NT2/D1 (cell line): ENCODE data around the gene FAXC.

Source experiments
- DNase-seq: peaks from one replicate; pipeline ENCODE4 v3.0.0-alpha.2; 2011; ENCODE audit warnings: low read depth, low spot score
- H3K27me3 ChIP-seq: 2 replicates; pipeline ENCODE4 v1.6.0; 2011; ENCODE audit warnings: mild to moderate bottlenecking; ENCODE audit not compliant: insufficient read length, insufficient read depth
- H3K36me3 ChIP-seq: 2 replicates; pipeline ENCODE4 v1.6.1; 2011; ENCODE audit warnings: mild to moderate bottlenecking, low read length, mixed read lengths; ENCODE audit not compliant: insufficient read depth, insufficient read length
- H3K4me1 ChIP-seq: 2 replicates; pipeline ENCODE4 v1.5.1; 2011; ENCODE audit not compliant: insufficient read depth, insufficient read length
- H3K4me3 ChIP-seq: 2 replicates; pipeline ENCODE4 v1.5.1; 2011; ENCODE audit warnings: low read depth; ENCODE audit not compliant: insufficient read length
- H3K9ac ChIP-seq: 2 replicates; pipeline ENCODE4 v1.6.0; 2011; ENCODE audit warnings: low read depth; ENCODE audit not compliant: insufficient read length
- H3K9me3 ChIP-seq: 2 replicates; pipeline ENCODE4 v1.5.1; 2011; ENCODE audit warnings: mild to moderate bottlenecking, low read length; ENCODE audit not compliant: insufficient read depth
- SUZ12 ChIP-seq: IDR thresholded peaks from 2 replicates; pipeline ENCODE4 v1.6.1; 2011; ENCODE audit not compliant: insufficient read length, insufficient read depth; ENCODE audit errors: extremely low read depth
- YY1 ChIP-seq: IDR thresholded peaks from 2 replicates; pipeline ENCODE4 v1.6.1; 2011; ENCODE audit not compliant: insufficient read length, insufficient read depth
- ZNF274 ChIP-seq: IDR thresholded peaks from 2 replicates; pipeline ENCODE4 v1.6.1; 2011; ENCODE audit warnings: mild to moderate bottlenecking, low read depth, low read length

FAXC gene

GRCh38 chr6:99254616-99255550 lies 94.6 kb downstream of the FAXC start:
- TF ChIP-seq ZNF274 = no peak
- no peak for TF ChIP-seq YY1
- no peak for TF ChIP-seq SUZ12
- Histone ChIP-seq H3K4me3 (no peak overlapping the region), H3K4me1 (no peaks in the 10 kb centered on the region), H3K27me3 (no peaks in the 10 kb centered on the region), H3K9ac (no peak overlapping the region), H3K36me3 (no peaks in the 10 kb centered on the region), H3K9me3 (no peaks in the 10 kb centered on the region)
- DNase-seq = no peak

GRCh38 chr6:99253271-99253670 lies 96.2 kb downstream of the FAXC start:
- Histone ChIP-seq H3K4me1 (no peaks in the 10 kb centered on the region), H3K4me3 (no peak overlapping the region), H3K36me3 (no peaks in the 10 kb centered on the region), H3K9ac (no peak overlapping the region), H3K9me3 (no peaks in the 10 kb centered on the region), H3K27me3 (no peaks in the 10 kb centered on the region)
- no peak for DNase-seq
- TF ChIP-seq YY1 (no peak), ZNF274 (no peak), SUZ12 (no peak)

DNA sequence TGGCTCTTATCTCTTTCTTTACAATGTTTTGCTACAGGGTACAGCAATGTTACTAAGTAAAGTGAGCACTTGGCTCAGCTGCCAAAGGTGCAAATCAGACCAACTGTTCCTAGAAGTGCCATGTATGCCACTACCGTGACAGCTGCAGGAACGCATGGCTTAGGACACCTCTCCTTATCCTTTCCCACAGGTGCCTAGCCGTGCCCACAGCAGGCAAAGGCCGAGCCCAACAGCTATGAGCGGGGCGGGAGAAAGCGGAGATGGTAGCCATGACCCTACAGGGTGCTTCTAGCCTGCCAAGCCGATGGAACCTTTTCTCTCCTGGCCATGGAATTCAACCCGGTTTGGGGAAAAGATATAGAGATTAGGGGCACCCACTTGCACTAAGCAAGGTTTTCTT lies 97.1 kb downstream of the FAXC start:
- Histone ChIP-seq H3K36me3 (no peaks in the 10 kb centered on the region), H3K9me3 (no peaks in the 10 kb centered on the region), H3K4me3 (no peak overlapping the region), H3K4me1 (no peaks in the 10 kb centered on the region), H3K27me3 (no peaks in the 10 kb centered on the region), H3K9ac (no peak overlapping the region)
- DNase-seq = no peak
- TF ChIP-seq YY1 (no peak), ZNF274 (no peak), SUZ12 (no peak)

DNA sequence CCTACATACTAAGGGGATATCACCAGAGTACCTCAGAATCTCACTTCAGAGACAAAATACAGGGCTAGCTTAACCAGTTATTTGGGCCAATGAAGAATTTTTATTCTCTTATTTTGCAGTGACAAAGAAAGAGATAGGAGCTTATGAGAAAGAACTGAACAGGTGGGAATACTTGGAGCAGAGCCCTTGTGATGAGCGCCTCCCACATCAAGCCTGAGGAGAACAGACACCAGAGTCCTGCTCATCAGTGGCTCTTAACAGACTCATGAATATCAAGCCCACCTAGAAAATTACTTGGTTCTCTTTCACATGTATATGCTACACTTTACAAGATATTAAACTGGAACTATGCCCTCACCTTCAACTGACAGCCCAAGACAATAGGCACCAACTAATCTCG lies 99.0 kb downstream of the FAXC start:
- Histone ChIP-seq H3K4me3 (no peak overlapping the region), H3K36me3 (no peaks in the 10 kb centered on the region), H3K4me1 (no peaks in the 10 kb centered on the region), H3K9me3 (no peaks in the 10 kb centered on the region), H3K27me3 (no peaks in the 10 kb centered on the region), H3K9ac (no peak overlapping the region)
- DNase-seq = no peak
- TF ChIP-seq ZNF274 (no peak), SUZ12 (no peak), YY1 (no peak)

DNA sequence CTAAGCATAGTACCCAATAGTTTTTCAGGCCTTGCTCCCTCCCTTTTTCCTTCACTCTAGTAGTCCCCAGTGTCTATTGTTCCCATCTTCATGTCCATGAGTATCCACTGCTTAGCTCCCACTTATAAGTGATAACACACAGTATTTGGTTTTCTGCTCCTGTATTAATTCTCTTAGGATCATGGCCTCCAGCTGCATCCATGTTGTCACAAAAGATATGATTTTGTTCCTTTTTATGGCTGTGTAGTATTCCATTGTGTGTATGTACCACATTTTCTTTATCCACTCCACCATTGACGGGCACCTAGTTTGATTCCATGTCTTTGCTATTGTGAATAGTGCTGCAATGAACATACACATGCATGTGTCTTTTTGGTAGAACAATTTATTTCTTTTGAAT lies 102.9 kb downstream of the FAXC start:
- H3K4me1 ChIP-seq = no peaks in the 10 kb centered on the region
- H3K36me3 ChIP-seq = no peaks in the 10 kb centered on the region
- H3K9me3 ChIP-seq = no peaks in the 10 kb centered on the region
- no peaks in the 10 kb centered on the region for H3K27me3 ChIP-seq
- no peak for DNase-seq
- no peak overlapping the region for H3K9ac ChIP-seq
- H3K4me3 ChIP-seq = no peak overlapping the region
- no peak for TF ChIP-seq YY1
- no peak for TF ChIP-seq ZNF274
- TF ChIP-seq SUZ12 = no peak

- no peaks in the 10 kb centered on the region for H3K27me3 ChIP-seq
- peak; percentile 27 for DNase-seq
Measured at GRCh38 chr6:99241905-99242534, 107.5 kb downstream of the FAXC start.

DNA sequence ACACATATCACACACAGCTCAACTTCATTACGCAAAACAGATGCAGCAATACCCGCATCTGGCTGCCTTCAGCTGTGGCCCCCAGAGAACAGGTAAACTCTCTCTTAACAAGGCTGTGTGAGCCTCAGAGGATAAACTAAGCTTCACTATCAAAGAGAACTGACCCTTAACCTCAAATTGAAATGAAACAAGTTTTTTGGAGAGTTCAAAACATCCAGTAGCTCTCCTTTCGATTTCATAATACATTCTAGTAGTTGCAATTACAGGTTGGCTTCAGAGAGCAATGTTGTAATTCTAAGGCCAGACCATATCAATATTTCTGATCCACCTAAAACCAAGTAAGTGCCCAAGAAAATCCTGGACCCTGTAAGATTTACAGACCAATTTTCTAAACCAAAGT lies 113.5 kb downstream of the FAXC start:
- Histone ChIP-seq H3K27me3 (no peaks in the 10 kb centered on the region), H3K36me3 (no peaks in the 10 kb centered on the region)

More at GRCh38 chr6:99241905-99242534, 107.5 kb downstream of the FAXC start:
- Histone ChIP-seq H3K4me3 (no peak overlapping the region), H3K9ac (no peak overlapping the region), H3K36me3 (no peaks in the 10 kb centered on the region), H3K9me3 (no peaks in the 10 kb centered on the region), H3K4me1 (no peaks in the 10 kb centered on the region)
- TF ChIP-seq YY1 = no peak
- no peak for TF ChIP-seq ZNF274
- no peak for TF ChIP-seq SUZ12

More for the DNA sequence above, 113.5 kb downstream of the FAXC start:
- Histone ChIP-seq H3K4me3 (no peak overlapping the region), H3K9ac (no peak overlapping the region), H3K4me1 (no peaks in the 10 kb centered on the region), H3K9me3 (no peaks in the 10 kb centered on the region)
- DNase-seq = no peak
- TF ChIP-seq ZNF274 (no peak), YY1 (no peak), SUZ12 (no peak)
